Parathyroid adenoma (tissue), 2 donors: Measurements from ENCODE around the gene SOCS7.

Source experiments
- H2AFZ ChIP-seq: fragments of 300-600 bp; sonication (generic); one replicate; pipeline ENCODE4 v1.7.0; 2017; ENCODE audit warnings: antibody characterized with exemption, mild to moderate bottlenecking
- H3K27ac ChIP-seq: fragments of 300-600 bp; sonication (generic); one replicate; pipeline ENCODE4 v1.7.0; 2017
- H3K27me3 ChIP-seq: fragments of 300-600 bp; sonication (generic); one replicate; pipeline ENCODE4 v1.7.0; 2017; ENCODE audit warnings: low read length; ENCODE audit not compliant: control insufficient read depth, insufficient read depth
- H3K36me3 ChIP-seq: fragments of 300-600 bp; sonication (generic); one replicate; pipeline ENCODE4 v1.7.0; 2017; ENCODE audit warnings: low read length; ENCODE audit not compliant: control insufficient read depth, insufficient read depth
- H3K4me1 ChIP-seq: fragments of 300-600 bp; sonication (generic); one replicate; pipeline ENCODE4 v1.7.0; 2017; ENCODE audit warnings: control low read depth
- H3K4me2 ChIP-seq: fragments of 300-600 bp; sonication (generic); one replicate; pipeline ENCODE4 v1.7.0; 2017; ENCODE audit warnings: low read length
- H3K4me3 ChIP-seq: fragments of 300-600 bp; sonication (generic); one replicate; pipeline ENCODE4 v1.7.0; 2017; ENCODE audit warnings: low read depth, low read length
- H3K79me2 ChIP-seq: fragments of 300-600 bp; sonication (generic); one replicate; pipeline ENCODE4 v1.7.0; 2017; ENCODE audit warnings: control low read depth
- H3K9ac ChIP-seq: fragments of 300-600 bp; sonication (generic); one replicate; pipeline ENCODE4 v1.7.0; 2017; ENCODE audit warnings: mild to moderate bottlenecking
- H3K9me3 ChIP-seq: fragments of 300-600 bp; sonication (generic); one replicate; pipeline ENCODE4 v1.7.0; 2017; ENCODE audit warnings: low read length; ENCODE audit not compliant: control insufficient read depth
- TF ChIP-seq, protein P1 (sequence below): fragments of 300-600 bp; sonication (generic); IDR thresholded peaks from one replicate; pipeline ENCODE4 v1.7.0; 2017; ENCODE audit warnings: antibody characterized with exemption, mild to moderate bottlenecking
- donor health status: primary hyperparathyroidism.

The SOCS7 gene

DNA sequence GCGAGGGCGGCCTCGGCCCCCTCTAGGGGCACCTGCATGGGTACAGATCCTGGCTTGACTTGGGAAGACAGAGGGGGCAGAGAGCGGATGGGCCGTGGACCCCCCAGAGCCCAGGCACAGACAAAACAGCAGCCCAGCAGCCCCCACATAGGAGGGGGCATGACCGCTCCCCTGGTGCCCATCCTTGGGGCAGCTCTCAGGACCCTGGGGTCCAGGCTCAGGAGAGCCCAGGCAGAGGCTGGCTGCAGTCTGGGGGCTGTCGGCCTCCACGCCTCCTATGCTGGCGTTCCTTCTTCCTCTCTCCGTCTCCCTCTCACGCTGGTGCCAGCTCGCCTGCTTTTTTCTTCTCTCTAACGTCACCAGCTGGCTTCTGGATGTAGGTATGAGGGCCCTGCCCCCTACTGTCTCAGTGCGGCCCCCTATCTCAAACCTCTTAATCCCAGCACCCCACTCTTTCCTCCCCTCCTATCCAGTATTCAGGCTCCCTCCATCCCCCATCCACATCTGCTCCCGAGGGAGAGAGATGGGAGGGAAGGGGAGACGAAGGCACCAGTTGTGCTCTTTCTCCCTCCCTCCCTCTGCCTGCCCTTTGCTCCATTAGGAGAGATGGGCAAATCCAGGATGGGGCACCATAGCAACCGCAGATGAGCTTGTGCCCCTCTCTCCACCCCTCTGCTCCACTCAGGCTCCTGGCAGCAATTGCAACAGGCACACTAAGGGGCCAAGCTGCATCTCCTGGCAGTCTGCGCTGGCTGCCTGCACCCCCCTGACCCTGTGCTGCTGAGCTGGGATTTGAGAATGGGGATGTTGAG is 7.8 kb upstream of the SOCS7 start, which contains the start of gene GPR179:
Gene GPR179, minus strand, starts transcription at position 349 of the 812 bp plus-strand sequence. Its CDS starts 167 bp downstream, at position 182.
- no peak within 1 kb of the TSS for H3K9ac ChIP-seq
- no peak within 1 kb of the TSS for H3K27ac ChIP-seq

GRCh38 chr17:38344420-38344745 is 7.3 kb upstream of the SOCS7 start:
- H3K9ac ChIP-seq: no peak overlapping the region
- H3K4me3 ChIP-seq: no peak overlapping the region
- H3K4me1 ChIP-seq: peaks cover 8% of the 10 kb centered on the region
- no peak overlapping the region for H3K27ac ChIP-seq
- TF ChIP-seq, protein P1, sequence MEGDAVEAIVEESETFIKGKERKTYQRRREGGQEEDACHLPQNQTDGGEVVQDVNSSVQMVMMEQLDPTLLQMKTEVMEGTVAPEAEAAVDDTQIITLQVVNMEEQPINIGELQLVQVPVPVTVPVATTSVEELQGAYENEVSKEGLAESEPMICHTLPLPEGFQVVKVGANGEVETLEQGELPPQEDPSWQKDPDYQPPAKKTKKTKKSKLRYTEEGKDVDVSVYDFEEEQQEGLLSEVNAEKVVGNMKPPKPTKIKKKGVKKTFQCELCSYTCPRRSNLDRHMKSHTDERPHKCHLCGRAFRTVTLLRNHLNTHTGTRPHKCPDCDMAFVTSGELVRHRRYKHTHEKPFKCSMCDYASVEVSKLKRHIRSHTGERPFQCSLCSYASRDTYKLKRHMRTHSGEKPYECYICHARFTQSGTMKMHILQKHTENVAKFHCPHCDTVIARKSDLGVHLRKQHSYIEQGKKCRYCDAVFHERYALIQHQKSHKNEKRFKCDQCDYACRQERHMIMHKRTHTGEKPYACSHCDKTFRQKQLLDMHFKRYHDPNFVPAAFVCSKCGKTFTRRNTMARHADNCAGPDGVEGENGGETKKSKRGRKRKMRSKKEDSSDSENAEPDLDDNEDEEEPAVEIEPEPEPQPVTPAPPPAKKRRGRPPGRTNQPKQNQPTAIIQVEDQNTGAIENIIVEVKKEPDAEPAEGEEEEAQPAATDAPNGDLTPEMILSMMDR: no peak
- H3K36me3 ChIP-seq: no peaks in the 10 kb centered on the region
- H3K79me2 ChIP-seq: no peaks in the 10 kb centered on the region
- no peaks in the 10 kb centered on the region for H3K9me3 ChIP-seq
- H3K4me2 ChIP-seq: no peak overlapping the region
- H3K27me3 ChIP-seq: no peaks in the 10 kb centered on the region
- H2AFZ ChIP-seq: no peak overlapping the region

More for the DNA sequence above, 7.8 kb upstream of the SOCS7 start, which contains the start of gene GPR179:
- Histone ChIP-seq H3K79me2 (no peaks in the 10 kb centered on the region), H3K4me1 (peaks cover 8% of the 10 kb centered on the region), H3K4me2 (no peak within 1 kb of the TSS), H3K9me3 (no peaks in the 10 kb centered on the region), H3K36me3 (no peaks in the 10 kb centered on the region), H2AFZ (no peak within 1 kb of the TSS), H3K4me3 (no peak within 1 kb of the TSS), H3K27me3 (no peaks in the 10 kb centered on the region)
- TF ChIP-seq, protein P1: no peak

DNA sequence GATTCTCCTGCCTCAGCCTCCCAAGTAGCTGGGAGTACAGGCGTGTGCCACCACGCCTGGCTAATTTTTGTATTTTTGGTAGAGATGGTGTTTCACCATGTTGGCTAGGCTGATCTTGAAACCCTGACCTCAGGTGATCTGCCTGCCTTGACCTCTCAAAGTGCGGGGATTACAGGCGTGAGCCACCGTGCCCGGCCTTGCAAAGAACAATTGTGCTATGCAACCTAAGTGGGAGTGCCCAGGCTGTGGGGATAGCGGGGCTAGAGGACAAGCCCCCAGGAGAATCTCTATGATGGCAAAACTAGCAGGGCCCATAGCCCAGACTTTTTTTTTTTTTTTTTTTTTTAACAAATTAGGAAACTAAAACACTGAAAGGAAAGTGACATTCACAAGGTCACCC is 5.9 kb upstream of the SOCS7 start:
- H3K27me3 ChIP-seq: no peaks in the 10 kb centered on the region
- H2AFZ ChIP-seq: no peak overlapping the region
- H3K9ac ChIP-seq: no peak overlapping the region
- H3K36me3 ChIP-seq: no peaks in the 10 kb centered on the region
- peaks cover 8% of the 10 kb centered on the region for H3K4me1 ChIP-seq
- H3K4me2 ChIP-seq: no peak overlapping the region
- H3K27ac ChIP-seq: no peak overlapping the region
- TF ChIP-seq, protein P1: no peak
- no peaks in the 10 kb centered on the region for H3K9me3 ChIP-seq
- no peaks in the 10 kb centered on the region for H3K79me2 ChIP-seq
- no peak overlapping the region for H3K4me3 ChIP-seq

GRCh38 chr17:38349097-38349730 is 2.4 kb upstream of the SOCS7 start:
- H3K9me3 ChIP-seq: no peaks in the 10 kb centered on the region
- H3K36me3 ChIP-seq: no peaks in the 10 kb centered on the region
- peaks cover 20% of the 10 kb centered on the region for H3K79me2 ChIP-seq
- no peak overlapping the region for H3K4me3 ChIP-seq
- no peaks in the 10 kb centered on the region for H3K27me3 ChIP-seq
- H3K27ac ChIP-seq: peak overlapping the region; percentile 40
- peak overlapping the region; percentile 68 for H2AFZ ChIP-seq
- TF ChIP-seq, protein P1: peak; percentile 94
- H3K4me1 ChIP-seq: peaks cover 6% of the 10 kb centered on the region
- no peak overlapping the region for H3K4me2 ChIP-seq
- H3K9ac ChIP-seq: no peak overlapping the region
